Activated B cell treated with CpG ODN at 0.5 μM for 24 hours (primary cell): ENCODE results near the gene PNMT. TPM values are rescaled to one million over a fixed set of nuclear protein-coding genes. Genes with fewer than 3 reads are reported as not detected.

ENCODE experiments used
- ATAC-seq: fragments of 200-7000 bp; cut with Tn5 transposase; one replicate; pipeline ENCODE4 v1.10.0; 2021; ENCODE audit warnings: low read depth, mild to moderate bottlenecking, moderate library complexity
- CTCF ChIA-PET: fragments of 350-600 bp; sonication (Branson Sonifier 250); formaldehyde crosslinking; loops from one replicate; lab custom pipeline; 2021; ENCODE audit warnings: antibody characterized with exemption; lab: Charles Lee
- POLR2A ChIA-PET: fragments of 350-600 bp; sonication (Branson Sonifier 250); formaldehyde crosslinking; loops from one replicate; lab custom pipeline; 2021; ENCODE audit warnings: antibody characterized with exemption; lab: Charles Lee
- DNase-seq: peaks from one replicate; pipeline ENCODE4 v3.0.0; 2022
- H3K27ac Mint-ChIP-seq: one replicate; pipeline ENCODE4 v1.8.0; 2020; ENCODE audit warnings: mixed read lengths
- H3K27me3 Mint-ChIP-seq: one replicate; pipeline ENCODE4 v1.8.0; 2021; ENCODE audit warnings: mixed read lengths
- H3K36me3 Mint-ChIP-seq: one replicate; pipeline ENCODE4 v1.8.0; 2021; ENCODE audit warnings: low read depth, mixed read lengths
- H3K4me1 Mint-ChIP-seq: one replicate; pipeline ENCODE4 v1.8.0; 2021; ENCODE audit warnings: mixed read lengths
- H3K4me3 Mint-ChIP-seq: one replicate; pipeline ENCODE4 v1.8.0; 2020; ENCODE audit warnings: mild to moderate bottlenecking, mixed read lengths
- H3K9me3 Mint-ChIP-seq: one replicate; pipeline ENCODE4 v1.8.0; 2020; ENCODE audit warnings: mixed read lengths
- CTCF ChIP-seq: fragments of 200-600 bp; IDR thresholded peaks from one replicate; pipeline ENCODE4 v1.8.0; 2022; ENCODE audit warnings: antibody characterized with exemption, mild to moderate bottlenecking
- intact Hi-C: fragments of 100-400 bp; cut with micrococcal nuclease; formaldehyde crosslinking; loops from one replicate; pipeline ENCODE4 v1.15.1; 2024
- total RNA-seq: library from RNA; stranded (reverse); gene quantifications from 2 replicates; pipeline ENCODE4 v1.2.3, GENCODE V29; 2022

Gene PNMT
- total RNA-seq, 1 donor from 2014 or later, result not detected

- Mint-ChIP-seq H3K4me3 (no peak overlapping the region), H3K4me1 (peaks cover 51% of the 10 kb centered on the region), H3K36me3 (peaks cover 31% of the 10 kb centered on the region), H3K27ac (no peak overlapping the region), H3K9me3 (no peaks in the 10 kb centered on the region), H3K27me3 (peaks cover 8% of the 10 kb centered on the region)
- POLR2A ChIA-PET, result interaction anchor here (0.7 kb wide), 1 partner anchor 42 kb away, joined by 4 read pairs; no protein-coding TSS in a partner anchor
- CTCF ChIA-PET, result interaction anchor here (1.2 kb wide), 1 partner anchor 10 kb away, joined by 3 read pairs; no protein-coding TSS in a partner anchor
- DNase-seq (no peak), ATAC-seq (no peak)
- TF ChIP-seq CTCF, result no peak
- intact Hi-C loops, result no loop called here
Measured at GRCh38 chr17:39662551-39663339, 5.5 kb upstream of the PNMT start.

GRCh38 chr17:39663340-39663687 lies 4.9 kb upstream of the PNMT start:
- no peak for TF ChIP-seq CTCF
- ChIA-PET POLR2A (no interaction called here), CTCF (interaction anchor here (1.2 kb wide), 1 partner anchor 11 kb away, joined by 3 read pairs; no protein-coding TSS in a partner anchor)
- no peak overlapping the region for H3K4me3 Mint-ChIP-seq
- DNase-seq (no peak), ATAC-seq (no peak)
- H3K36me3 Mint-ChIP-seq, result peaks cover 28% of the 10 kb centered on the region
- H3K4me1 Mint-ChIP-seq, result peaks cover 46% of the 10 kb centered on the region
- peaks cover 8% of the 10 kb centered on the region for H3K27me3 Mint-ChIP-seq
- intact Hi-C loops, result no loop called here
- no peak overlapping the region for H3K27ac Mint-ChIP-seq
- H3K9me3 Mint-ChIP-seq, result no peaks in the 10 kb centered on the region

GRCh38 chr17:39663688-39664580 lies 4.3 kb upstream of the PNMT start:
- Mint-ChIP-seq H3K27ac (no peak overlapping the region), H3K9me3 (no peaks in the 10 kb centered on the region), H3K4me3 (no peak overlapping the region), H3K36me3 (peaks cover 26% of the 10 kb centered on the region), H3K4me1 (peaks cover 44% of the 10 kb centered on the region), H3K27me3 (peaks cover 12% of the 10 kb centered on the region)
- TF ChIP-seq CTCF, result no peak
- no peak for DNase-seq
- POLR2A ChIA-PET, result no interaction called here
- CTCF ChIA-PET, result no interaction called here
- no peak for ATAC-seq
- intact Hi-C loops, result no loop called here

- H3K27me3 Mint-ChIP-seq, result peaks cover 12% of the 10 kb centered on the region
- DNase-seq (no peak), ATAC-seq (no peak)
- no peak within 1 kb of the TSS for H3K27ac Mint-ChIP-seq
- H3K36me3 Mint-ChIP-seq, result peaks cover 22% of the 10 kb centered on the region
- ChIA-PET POLR2A (interaction anchor here (1.0 to 1.6 kb wide), 2 partner anchors 10 kb away, joined by 4 to 5 read pairs; no protein-coding TSS in a partner anchor), CTCF (interaction anchor here (0.9 to 2.7 kb wide), 3 partner anchors 10 to 41 kb away, joined by 3 to 16 read pairs (median 3); no protein-coding TSS in a partner anchor)
- H3K4me1 Mint-ChIP-seq, result peaks cover 35% of the 10 kb centered on the region
- no peak within 1 kb of the TSS for H3K4me3 Mint-ChIP-seq
- H3K9me3 Mint-ChIP-seq, result no peaks in the 10 kb centered on the region
- TF ChIP-seq CTCF, result no peak
- intact Hi-C loops, result loop anchor here (5.0 kb wide), 2 partner anchors 67 to 457 kb away; partner anchors contain the start of genes MIEN1 and MSL1
Measured at GRCh38 chr17:39664581-39665561, 3.4 kb upstream of the PNMT start, which contains the start of gene TCAP. TCAP (plus strand) TSS chr17:39665349; CDS start chr17:39665360, 11 bp downstream.
